ENCODE data around the gene MC4R. TPM values are rescaled to one million over a fixed set of nuclear protein-coding genes. Genes with fewer than 3 reads are reported as not detected.

MC4R gene
- total RNA-seq, 3 donors from 2014 or later, result not detected

GRCh38 chr18:60389314-60389713 lies 16.7 kb upstream of the MC4R start:
- peaks cover 5% of the 10 kb centered on the region for H3K36me3 ChIP-seq
- DNase-seq (ENCODE audit: low spot score in 2 of 2), result no peak
- intact Hi-C loops (cut with DNase I; ENCODE audit: low total_unique reads), result no loop called here
- no peaks in the 10 kb centered on the region for H3K27me3 ChIP-seq
- H3K9me3 ChIP-seq, result no peaks in the 10 kb centered on the region
- TF ChIP-seq POLR2A (IDR thresholded peaks at IDR 0.05) (no peak), POLR2AphosphoS5 (IDR thresholded peaks at IDR 0.05) (no peak), CTCF (IDR thresholded peaks at IDR 0.05) (no peak)
- no peaks in the 10 kb centered on the region for H3K4me1 ChIP-seq
- H3K4me3 ChIP-seq, result no peak overlapping the region
- H3K27ac ChIP-seq, result no peak overlapping the region

- Histone ChIP-seq H3K4me1 (no peaks in the 10 kb centered on the region), H3K27me3 (peaks cover 0 to 6% of the 10 kb centered on the region in 2 donors), H3K36me3 (peaks cover 5% of the 10 kb centered on the region), H3K27ac (no peak overlapping the region), H3K4me3 (no peak overlapping the region), H3K9me3 (no peaks in the 10 kb centered on the region)
- TF ChIP-seq POLR2A (IDR thresholded peaks at IDR 0.05), result no peak
- no peak for TF ChIP-seq POLR2AphosphoS5 (IDR thresholded peaks at IDR 0.05)
- no peak for TF ChIP-seq CTCF (IDR thresholded peaks at IDR 0.05)
- DNase-seq (ENCODE audit: low spot score in 2 of 2), result no peak
- intact Hi-C loops (cut with DNase I; ENCODE audit: low total_unique reads), result no loop called here
Measured at GRCh38 chr18:60385693-60386092, 13.1 kb upstream of the MC4R start.

- intact Hi-C loops (cut with DNase I; ENCODE audit: low total_unique reads), result no loop called here
- Histone ChIP-seq H3K9me3 (no peaks in the 10 kb centered on the region), H3K4me1 (no peaks in the 10 kb centered on the region), H3K27me3 (peaks cover 0 to 6% of the 10 kb centered on the region in 2 donors), H3K36me3 (peaks cover 5% of the 10 kb centered on the region), H3K4me3 (no peak overlapping the region), H3K27ac (no peak overlapping the region)
- no peak for TF ChIP-seq POLR2AphosphoS5 (IDR thresholded peaks at IDR 0.05)
- TF ChIP-seq POLR2A (IDR thresholded peaks at IDR 0.05), result no peak
- no peak for DNase-seq (ENCODE audit: low spot score in 2 of 2)
Measured at GRCh38 chr18:60383893-60384292, 11.3 kb upstream of the MC4R start.

GRCh38 chr18:60377778-60378469 lies 5.3 kb upstream of the MC4R start:
- H3K4me1 ChIP-seq, result no peaks in the 10 kb centered on the region
- H3K27ac ChIP-seq, result no peak overlapping the region
- H3K36me3 ChIP-seq, result no peaks in the 10 kb centered on the region
- no peaks in the 10 kb centered on the region for H3K9me3 ChIP-seq
- no peak overlapping the region for H3K4me3 ChIP-seq
- DNase-seq (ENCODE audit: low spot score in 2 of 2), result no peak
- H3K27me3 ChIP-seq, result peaks cover 0 to 6% of the 10 kb centered on the region in 2 donors
- intact Hi-C loops (cut with DNase I; ENCODE audit: low total_unique reads), result no loop called here
- TF ChIP-seq POLR2AphosphoS5 (IDR thresholded peaks at IDR 0.05) (no peak), CTCF (IDR thresholded peaks at IDR 0.05) (no peak), POLR2A (IDR thresholded peaks at IDR 0.05) (no peak)

GRCh38 chr18:60372132-60372531 lies 443 bp downstream of the MC4R start:
- H3K36me3 ChIP-seq, result no peaks in the 10 kb centered on the region
- H3K27me3 ChIP-seq, result no peaks in the 10 kb centered on the region
- no peak for TF ChIP-seq CTCF (IDR thresholded peaks at IDR 0.05)
- TF ChIP-seq POLR2A (IDR thresholded peaks at IDR 0.05), result no peak
- no peak for TF ChIP-seq POLR2AphosphoS5 (IDR thresholded peaks at IDR 0.05)
- H3K4me1 ChIP-seq, result no peaks in the 10 kb centered on the region
- no peak overlapping the region for H3K27ac ChIP-seq
- H3K9me3 ChIP-seq, result no peaks in the 10 kb centered on the region
- no peak for DNase-seq (ENCODE audit: low spot score in 2 of 2)
- intact Hi-C loops (cut with DNase I; ENCODE audit: low total_unique reads), result no loop called here
- no peak overlapping the region for H3K4me3 ChIP-seq
